GM12874 (cell line): ENCODE results near the gene NPAS3.

Experiments
- CTCF ChIP-seq: IDR thresholded peaks from 2 replicates; pipeline ENCODE4 v1.5.1; 2011; ENCODE audit warnings: low read depth, mild to moderate bottlenecking, control low read depth, low read length, moderate library complexity; ENCODE audit not compliant: insufficient read depth

Gene NPAS3

GRCh38 chr14:33612197-33612505, 673.5 kb downstream of the NPAS3 start:
- TF ChIP-seq CTCF = no peak

GRCh38 chr14:33617154-33617553, 678.5 kb downstream of the NPAS3 start:
- no peak for TF ChIP-seq CTCF

- TF ChIP-seq CTCF = no peak
Measured at GRCh38 chr14:33618361-33619105, 679.9 kb downstream of the NPAS3 start.

- no peak for TF ChIP-seq CTCF
Measured at GRCh38 chr14:33622496-33622895, 683.8 kb downstream of the NPAS3 start.

GRCh38 chr14:33629792-33630191, 691.1 kb downstream of the NPAS3 start:
- no peak for TF ChIP-seq CTCF

GRCh38 chr14:33631021-33631420, 692.3 kb downstream of the NPAS3 start:
- no peak for TF ChIP-seq CTCF

GRCh38 chr14:33631441-33631840, 692.8 kb downstream of the NPAS3 start:
- TF ChIP-seq CTCF = no peak

GRCh38 chr14:33634631-33635030, 696.0 kb downstream of the NPAS3 start:
- no peak for TF ChIP-seq CTCF
